Upper lobe of right lung (tissue), 1 donor: ENCODE data around the gene CUL3. TPM values are rescaled to one million over a fixed set of nuclear protein-coding genes. Genes with fewer than 3 reads are reported as not detected.
A peak's percentile ranks its signal among the peaks of the same experiment; 100 is the strongest.
"Not testable (repeated sequence)": the region's sequence is repeated elsewhere in the genome, so short reads cannot be mapped to it uniquely, and the experiment has no call there.

Experiments used
- ATAC-seq: fragments of 200-7000 bp; cut with Tn5 transposase; one replicate; pipeline ENCODE4 v1.9.1; 2020; ENCODE audit warnings: mild to moderate bottlenecking, moderate library complexity
- DNase-seq: peaks from one replicate; pipeline ENCODE4 v3.0.0-alpha.2; 2020
- H3K27ac ChIP-seq: fragments of 200-600 bp; one replicate; pipeline ENCODE4 v1.8.0; 2022
- H3K27me3 ChIP-seq: fragments of 200-600 bp; one replicate; pipeline ENCODE4 v1.8.0; 2022; ENCODE audit warnings: mild to moderate bottlenecking
- H3K36me3 ChIP-seq: fragments of 200-600 bp; one replicate; pipeline ENCODE4 v1.8.0; 2022
- H3K4me1 ChIP-seq: fragments of 200-600 bp; one replicate; pipeline ENCODE4 v1.8.0; 2022
- H3K4me3 ChIP-seq: fragments of 200-600 bp; one replicate; pipeline ENCODE4 v1.8.0; 2022; ENCODE audit warnings: mild to moderate bottlenecking
- H3K9me3 ChIP-seq: fragments of 200-600 bp; one replicate; pipeline ENCODE4 v1.8.0; 2022
- intact Hi-C: fragments of 100-400 bp; cut with DNase I; formaldehyde crosslinking; loops from one replicate; pipeline ENCODE4 v1.11.0; 2022
- total RNA-seq: library from RNA; stranded (reverse); fragmentation: NEBNext Ultra II Directional; extraction: Animal tissue kit (Norgen Biotek cat#: 25700); gene quantifications from one replicate; pipeline ENCODE4 v1.2.1, GENCODE V29; 2021
- TF ChIP-seq, protein P1 (sequence below): fragments of 200-600 bp; IDR thresholded peaks from one replicate; pipeline ENCODE4 v1.8.0; 2022; ENCODE audit warnings: antibody characterized with exemption
- donor health status: DM: no; HTN: yes; CAD: no; lungs with severe emphysema.

The CUL3 gene
- total RNA-seq, 1 donor from 2014 or later = 80.6 TPM

DNA sequence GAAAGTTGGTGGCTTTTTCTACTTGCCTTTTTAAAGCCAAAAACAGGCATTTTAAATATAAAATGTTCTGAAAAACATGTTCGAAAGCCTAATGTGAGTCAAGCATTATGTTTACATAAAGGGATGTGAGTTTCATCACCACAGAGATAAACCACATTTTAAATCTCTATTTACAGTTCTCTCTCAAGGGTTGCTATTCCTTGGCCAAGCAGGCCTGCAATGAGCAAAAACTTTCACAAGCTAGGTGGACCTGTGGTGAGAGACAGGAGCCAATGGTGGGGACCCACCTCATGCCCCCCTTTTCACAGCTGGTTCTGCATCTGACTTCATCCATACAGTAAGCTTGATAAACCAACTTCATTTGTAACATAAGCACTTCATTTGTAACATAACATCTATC lies 65.1 kb downstream of the CUL3 start:
- ATAC-seq (no peak), DNase-seq (no peak)
- TF ChIP-seq, protein P1, sequence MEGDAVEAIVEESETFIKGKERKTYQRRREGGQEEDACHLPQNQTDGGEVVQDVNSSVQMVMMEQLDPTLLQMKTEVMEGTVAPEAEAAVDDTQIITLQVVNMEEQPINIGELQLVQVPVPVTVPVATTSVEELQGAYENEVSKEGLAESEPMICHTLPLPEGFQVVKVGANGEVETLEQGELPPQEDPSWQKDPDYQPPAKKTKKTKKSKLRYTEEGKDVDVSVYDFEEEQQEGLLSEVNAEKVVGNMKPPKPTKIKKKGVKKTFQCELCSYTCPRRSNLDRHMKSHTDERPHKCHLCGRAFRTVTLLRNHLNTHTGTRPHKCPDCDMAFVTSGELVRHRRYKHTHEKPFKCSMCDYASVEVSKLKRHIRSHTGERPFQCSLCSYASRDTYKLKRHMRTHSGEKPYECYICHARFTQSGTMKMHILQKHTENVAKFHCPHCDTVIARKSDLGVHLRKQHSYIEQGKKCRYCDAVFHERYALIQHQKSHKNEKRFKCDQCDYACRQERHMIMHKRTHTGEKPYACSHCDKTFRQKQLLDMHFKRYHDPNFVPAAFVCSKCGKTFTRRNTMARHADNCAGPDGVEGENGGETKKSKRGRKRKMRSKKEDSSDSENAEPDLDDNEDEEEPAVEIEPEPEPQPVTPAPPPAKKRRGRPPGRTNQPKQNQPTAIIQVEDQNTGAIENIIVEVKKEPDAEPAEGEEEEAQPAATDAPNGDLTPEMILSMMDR = no peak
- H3K27me3 ChIP-seq = no peaks in the 10 kb centered on the region
- no peak overlapping the region for H3K27ac ChIP-seq
- no peaks in the 10 kb centered on the region for H3K9me3 ChIP-seq
- H3K4me1 ChIP-seq = peaks cover 43% of the 10 kb centered on the region
- H3K4me3 ChIP-seq = no peak overlapping the region
- intact Hi-C loops = no loop called here
- H3K36me3 ChIP-seq = no peaks in the 10 kb centered on the region

DNA sequence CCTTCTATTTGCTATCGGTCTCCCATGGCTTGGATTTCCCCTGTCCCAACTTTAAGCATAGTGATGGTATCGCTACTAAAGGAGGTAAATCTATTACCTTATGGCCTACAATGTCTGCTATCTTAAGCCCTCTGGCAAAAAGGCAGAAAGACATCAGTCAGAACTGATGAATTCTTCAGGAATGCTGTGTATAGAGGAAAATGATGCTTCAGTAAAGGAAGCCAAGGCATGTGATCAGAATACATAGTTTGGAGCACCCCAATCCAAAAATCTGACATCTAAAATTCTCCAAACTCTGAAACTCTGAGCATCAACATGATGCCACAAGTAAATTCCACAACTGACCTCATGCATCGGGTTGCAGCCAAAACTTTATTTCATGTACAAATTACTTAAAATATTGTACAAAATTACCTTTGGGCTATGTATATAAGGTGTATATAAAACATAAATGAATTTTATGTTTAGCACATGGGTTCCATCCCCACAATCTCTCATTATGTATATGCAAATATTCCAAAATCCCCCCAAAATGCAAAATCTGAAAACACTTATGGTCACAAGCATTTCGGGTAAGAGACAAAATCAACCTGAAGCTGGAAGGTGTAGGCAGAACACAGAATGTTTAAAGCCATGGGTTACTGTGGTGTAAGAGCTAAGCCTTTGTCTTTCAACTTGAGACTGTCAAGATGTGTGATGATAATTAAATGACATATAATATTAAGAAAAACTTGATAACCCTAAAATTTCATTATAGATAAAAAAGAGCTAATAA lies 66.2 kb downstream of the CUL3 start:
- TF ChIP-seq, protein P1 = no peak
- Histone ChIP-seq H3K27me3 (no peaks in the 10 kb centered on the region), H3K36me3 (no peaks in the 10 kb centered on the region), H3K4me3 (no peak overlapping the region), H3K4me1 (peaks cover 37% of the 10 kb centered on the region), H3K9me3 (no peaks in the 10 kb centered on the region), H3K27ac (no peak overlapping the region)
- intact Hi-C loops = no loop called here
- ATAC-seq = no peak
- no peak for DNase-seq

DNA sequence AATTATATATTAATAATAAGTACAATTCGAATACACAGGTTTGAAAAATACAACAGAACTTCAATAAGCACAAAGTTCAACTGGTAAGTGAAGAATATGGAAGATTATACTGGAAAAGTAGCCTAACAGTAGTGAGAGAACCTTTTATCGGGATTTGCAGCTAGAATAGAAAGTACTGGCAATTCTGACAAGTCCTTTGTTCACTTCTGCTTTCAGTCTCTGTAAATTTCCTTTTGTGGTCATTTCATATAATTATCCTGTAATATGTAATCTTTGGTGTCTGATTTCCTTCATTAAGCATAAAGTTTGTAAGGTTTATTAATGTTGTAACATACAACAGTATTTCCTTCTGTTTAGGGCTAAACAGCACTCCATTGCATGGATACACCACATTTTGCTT lies 67.2 kb downstream of the CUL3 start:
- intact Hi-C loops = no loop called here
- no peaks in the 10 kb centered on the region for H3K9me3 ChIP-seq
- DNase-seq = no peak

DNA sequence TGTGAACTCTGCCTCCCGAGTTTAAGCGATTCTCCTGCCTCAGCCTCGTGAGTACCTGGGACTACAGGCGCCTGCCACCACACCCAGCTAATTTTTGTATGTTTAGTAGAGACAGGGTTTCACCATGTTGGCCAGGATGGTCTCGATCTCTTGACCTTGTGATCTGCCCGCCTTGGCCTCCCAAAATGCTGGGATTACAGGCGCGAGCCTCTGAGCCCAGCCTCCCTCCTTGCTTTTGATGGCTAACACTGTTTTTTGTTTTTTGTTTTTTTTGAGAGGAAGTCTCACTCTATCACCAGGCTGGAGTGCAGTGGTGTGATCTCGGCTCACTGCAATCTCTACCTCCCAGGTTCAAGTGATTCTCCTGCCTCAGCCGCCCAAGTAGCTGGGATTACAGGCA lies 68.8 kb downstream of the CUL3 start:
- H3K9me3 ChIP-seq, H3K27me3 ChIP-seq, intact Hi-C loops, DNase-seq, ATAC-seq, H3K27ac ChIP-seq, H3K4me3 ChIP-seq: not testable (repeated sequence)
- Histone ChIP-seq H3K36me3 (peaks cover 10% of the 10 kb centered on the region), H3K4me1 (peaks cover 26% of the 10 kb centered on the region)

More for the DNA sequence above, 67.2 kb downstream of the CUL3 start:
- H3K27ac ChIP-seq = no peak overlapping the region
- no peaks in the 10 kb centered on the region for H3K27me3 ChIP-seq
- H3K36me3 ChIP-seq = peaks cover 2% of the 10 kb centered on the region
- peaks cover 28% of the 10 kb centered on the region for H3K4me1 ChIP-seq
- TF ChIP-seq, protein P1 = no peak
- ATAC-seq = peak; percentile 46
- no peak overlapping the region for H3K4me3 ChIP-seq

DNA sequence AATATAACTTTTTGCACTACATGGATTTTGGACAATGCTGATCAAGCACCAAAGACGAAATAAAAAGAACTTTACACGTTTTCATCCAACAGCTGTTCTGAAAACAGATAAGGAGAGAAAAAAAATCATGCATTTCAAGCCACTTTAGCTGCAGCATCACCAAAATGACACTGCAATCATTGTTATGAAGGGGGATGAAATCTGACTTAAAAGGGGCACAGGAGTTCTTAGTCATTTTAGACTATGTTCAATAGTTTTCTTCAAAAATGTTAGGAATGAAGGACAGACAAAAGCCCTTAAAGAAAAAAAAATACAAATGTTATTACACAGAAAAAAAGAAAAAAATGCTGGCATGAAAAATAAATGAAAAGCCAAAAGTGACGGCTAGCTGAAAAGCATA lies 71.2 kb downstream of the CUL3 start:
- Histone ChIP-seq H3K36me3 (peaks cover 13% of the 10 kb centered on the region), H3K4me3 (no peak overlapping the region), H3K27me3 (no peaks in the 10 kb centered on the region), H3K4me1 (peaks cover 10% of the 10 kb centered on the region), H3K27ac (no peak overlapping the region), H3K9me3 (no peaks in the 10 kb centered on the region)
- DNase-seq (no peak), ATAC-seq (no peak)
- intact Hi-C loops = no loop called here
- TF ChIP-seq, protein P1 = no peak

DNA sequence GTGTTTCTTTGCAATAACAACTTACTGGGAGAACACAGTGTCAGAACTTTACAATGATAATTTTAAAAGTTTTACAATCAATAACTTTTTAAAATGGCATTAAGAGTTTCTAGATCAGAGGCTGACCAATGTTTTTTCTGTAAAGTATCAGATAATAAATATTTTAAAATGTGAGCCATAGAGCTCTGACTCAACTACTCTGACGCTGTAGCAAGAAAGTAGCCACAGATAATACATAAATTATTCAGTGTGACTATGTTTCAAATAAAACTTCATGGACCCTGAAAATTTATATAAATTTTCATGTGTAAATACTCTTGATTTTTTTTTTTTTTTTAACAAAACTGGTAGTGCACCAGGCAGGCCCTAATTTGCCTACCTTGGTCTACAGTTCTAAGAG lies 77.4 kb downstream of the CUL3 start:
- Histone ChIP-seq H3K9me3 (no peaks in the 10 kb centered on the region), H3K27me3 (no peaks in the 10 kb centered on the region), H3K4me3 (no peak overlapping the region), H3K4me1 (no peaks in the 10 kb centered on the region), H3K36me3 (peaks cover 48% of the 10 kb centered on the region), H3K27ac (no peak overlapping the region)
- intact Hi-C loops = no loop called here
- ATAC-seq (no peak), DNase-seq (no peak)
- TF ChIP-seq, protein P1 = no peak
